K562 treated with DMSO at 1 percent for 12 hours (cell line): Measurements from ENCODE around the gene FLAD1. TPM values are rescaled to one million over a fixed set of nuclear protein-coding genes. Genes with fewer than 3 reads are reported as not detected.

Source experiments
- total RNA-seq: library from RNA; unstranded; fragments of 300-600 nt; gene quantifications from 2 replicates; pipeline ENCODE4 v1.2.3, GENCODE V29; 2022; ENCODE audit not compliant: insufficient read depth

FLAD1 gene
- total RNA-seq, result 39.5 and 45.7 TPM in 2 replicates

GRCh38 chr1:154982897-154983648 lies at the start of gene FLAD1:
Gene FLAD1 (plus strand): TSS chr1:154983344. CDS start chr1:154983695, 351 bp downstream.

GRCh38 chr1:154936555-154937084 lies 46.5 kb upstream of the FLAD1 start, which contains the start of gene PMVK:
Gene PMVK (minus strand): TSS chr1:154936719. CDS start chr1:154936685, 34 bp downstream.

GRCh38 chr1:154955718-154956543 lies 27.2 kb upstream of the FLAD1 start, which contains the start of gene PBXIP1:
Gene PBXIP1 (minus strand): TSS chr1:154956099. CDS start chr1:154953721, 2,378 bp downstream.

GRCh38 chr1:154961207-154962155 lies 21.7 kb upstream of the FLAD1 start, which contains the start of gene PYGO2:
Gene PYGO2 (minus strand): TSS chr1:154961782. CDS start chr1:154961576, 206 bp downstream.

GRCh38 chr1:154970631-154971340 lies 12.4 kb upstream of the FLAD1 start, which contains the start of gene SHC1:
Gene SHC1 (minus strand): TSS chr1:154970747. CDS start chr1:154970526, 221 bp downstream.

GRCh38 chr1:154974102-154974807 lies 8.9 kb upstream of the FLAD1 start, which contains the start of gene CKS1B:
Gene CKS1B (plus strand): TSS chr1:154974681. CDS start chr1:154974746, 65 bp downstream.

GRCh38 chr1:154993572-154994268 lies 10.6 kb downstream of the FLAD1 start, which contains the start of gene LENEP:
Gene LENEP (plus strand): TSS chr1:154993586. CDS start chr1:154993608, 22 bp downstream.

GRCh38 chr1:155002464-155003226 lies 19.5 kb downstream of the FLAD1 start, which contains the start of gene ZBTB7B:
Gene ZBTB7B (plus strand): TSS chr1:155002802. CDS start chr1:155014661, 11,859 bp downstream.

GRCh38 chr1:155033524-155033923 lies 50.4 kb downstream of the FLAD1 start, which contains the start of the genes DCST1 and DCST2:
Gene DCST1 (plus strand): TSS chr1:155033824. CDS start chr1:155034037, 213 bp downstream.
Gene DCST2 (minus strand): TSS chr1:155033781. CDS start chr1:155033701, 80 bp downstream.

Other genes starting within 250 kb of the FLAD1 start
- gene KCNN3, start 113.1 kb upstream of the FLAD1 start, total RNA-seq, result not detected in 2 replicates
- 12.9 and 20.3 TPM in 2 replicates for gene PMVK, start 46.6 kb upstream of the FLAD1 start, total RNA-seq
- 15.6 and 22.5 TPM in 2 replicates for gene PBXIP1, start 27.2 kb upstream of the FLAD1 start, total RNA-seq
- gene PYGO2, start 21.6 kb upstream of the FLAD1 start, total RNA-seq, result 29.6 and 51.5 TPM in 2 replicates
- gene SHC1, start 12.6 kb upstream of the FLAD1 start, total RNA-seq, result 26.5 and 56.6 TPM in 2 replicates
- 450 and 472 TPM in 2 replicates for gene CKS1B, start 8.7 kb upstream of the FLAD1 start, total RNA-seq
- not detected in 2 replicates for gene LENEP, start 10.2 kb downstream of the FLAD1 start, total RNA-seq
- 31.1 and 37.0 TPM in 2 replicates for gene ZBTB7B, start 19.5 kb downstream of the FLAD1 start, total RNA-seq
- gene DCST2, start 50.4 kb downstream of the FLAD1 start, total RNA-seq, result 0.99 and 2.2 TPM in 2 replicates
- not detected in 2 replicates for gene DCST1, start 50.5 kb downstream of the FLAD1 start, total RNA-seq
- 44.7 and 44.9 TPM in 2 replicates for gene ADAM15, start 68.0 kb downstream of the FLAD1 start, total RNA-seq
- gene EFNA4, start 80.4 kb downstream of the FLAD1 start, total RNA-seq, result 11.9 and 16.0 TPM in 2 replicates
- 5.3 and 6.7 TPM in 2 replicates for gene EFNA3, start 95.5 kb downstream of the FLAD1 start, total RNA-seq
- 3.9 and 5.4 TPM in 2 replicates for gene EFNA1, start 144.5 kb downstream of the FLAD1 start, total RNA-seq
- gene SLC50A1, start 152.5 kb downstream of the FLAD1 start, total RNA-seq, result 106 and 112 TPM in 2 replicates
- 98.9 and 177 TPM in 2 replicates for gene DPM3, start 157.2 kb downstream of the FLAD1 start, total RNA-seq
- 303 and 367 TPM in 2 replicates for gene KRTCAP2, start 190.0 kb downstream of the FLAD1 start, total RNA-seq
- gene TRIM46, start 190.5 kb downstream of the FLAD1 start, total RNA-seq, result 0.26 TPM in 1 of 2 replicates, not detected in the other
- 3.1 and 3.3 TPM in 2 replicates for gene THBS3, start 224.6 kb downstream of the FLAD1 start, total RNA-seq
- gene MTX1, start 225.4 kb downstream of the FLAD1 start, total RNA-seq, result 61.9 and 73.8 TPM in 2 replicates